ENCODE results near the gene CRAT.

DNA sequence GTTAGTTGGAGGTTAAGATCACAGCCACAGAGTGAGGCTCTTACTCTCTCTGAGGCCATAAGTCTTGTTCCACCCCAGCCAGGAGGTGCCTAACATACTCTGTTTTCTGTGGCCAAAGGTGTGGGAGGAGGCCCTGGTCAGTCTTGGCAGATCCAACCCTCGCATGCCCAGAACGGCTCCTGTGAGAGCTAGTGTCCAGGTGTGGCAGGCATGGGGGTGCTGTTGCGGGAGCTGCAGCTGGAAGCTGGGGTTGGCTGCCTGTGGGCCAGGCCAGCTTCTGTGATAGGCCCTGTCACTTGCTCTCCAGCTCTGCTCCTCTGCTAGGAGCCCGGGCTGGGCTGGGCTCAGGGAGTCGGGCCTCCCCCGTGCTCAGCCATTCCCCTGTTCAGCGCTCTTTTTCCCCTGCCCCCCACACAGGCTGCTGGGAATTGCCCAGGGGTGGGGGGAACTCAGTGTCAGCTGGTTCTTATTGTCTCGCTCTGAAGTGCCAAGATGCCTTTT lies 35.9 kb upstream of the CRAT start:
- TF ChIP-seq POLR2A (IDR thresholded peaks at IDR 0.05; ENCODE audit: low read depth) (no peak), EP300 (IDR thresholded peaks at IDR 0.05) (no peak), POLR2AphosphoS5 (IDR thresholded peaks at IDR 0.05) (peak in 1 of 2 donors; percentile 36)
- TF ChIP-seq, protein P1, sequence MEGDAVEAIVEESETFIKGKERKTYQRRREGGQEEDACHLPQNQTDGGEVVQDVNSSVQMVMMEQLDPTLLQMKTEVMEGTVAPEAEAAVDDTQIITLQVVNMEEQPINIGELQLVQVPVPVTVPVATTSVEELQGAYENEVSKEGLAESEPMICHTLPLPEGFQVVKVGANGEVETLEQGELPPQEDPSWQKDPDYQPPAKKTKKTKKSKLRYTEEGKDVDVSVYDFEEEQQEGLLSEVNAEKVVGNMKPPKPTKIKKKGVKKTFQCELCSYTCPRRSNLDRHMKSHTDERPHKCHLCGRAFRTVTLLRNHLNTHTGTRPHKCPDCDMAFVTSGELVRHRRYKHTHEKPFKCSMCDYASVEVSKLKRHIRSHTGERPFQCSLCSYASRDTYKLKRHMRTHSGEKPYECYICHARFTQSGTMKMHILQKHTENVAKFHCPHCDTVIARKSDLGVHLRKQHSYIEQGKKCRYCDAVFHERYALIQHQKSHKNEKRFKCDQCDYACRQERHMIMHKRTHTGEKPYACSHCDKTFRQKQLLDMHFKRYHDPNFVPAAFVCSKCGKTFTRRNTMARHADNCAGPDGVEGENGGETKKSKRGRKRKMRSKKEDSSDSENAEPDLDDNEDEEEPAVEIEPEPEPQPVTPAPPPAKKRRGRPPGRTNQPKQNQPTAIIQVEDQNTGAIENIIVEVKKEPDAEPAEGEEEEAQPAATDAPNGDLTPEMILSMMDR (IDR thresholded peaks at IDR 0.05) = no peak

Data from esophagus muscularis mucosa (tissue), 4 donors.